H54 (cell line): Measurements from ENCODE around the gene CDK14.
"Not testable (repeated sequence)": the region's sequence is repeated elsewhere in the genome, so short reads cannot be mapped to it uniquely, and the experiment has no call there.

Experiments
- DNase-seq: peaks from one replicate; pipeline ENCODE4 v3.0.0; 2011; ENCODE audit warnings: low spot score, mixed read lengths; ENCODE audit not compliant: insufficient read length
- FAIRE-seq: peaks from 3 replicates; lab custom pipeline; 2011; peaks lifted over from hg19 to GRCh38; lab: Jason Lieb, UNC
- POLR2A ChIP-seq: IDR thresholded peaks from 2 replicates; pipeline ENCODE4 v1.6.1; 2011; ENCODE audit warnings: low read depth, mild to moderate bottlenecking, low read length

Gene CDK14

DNA sequence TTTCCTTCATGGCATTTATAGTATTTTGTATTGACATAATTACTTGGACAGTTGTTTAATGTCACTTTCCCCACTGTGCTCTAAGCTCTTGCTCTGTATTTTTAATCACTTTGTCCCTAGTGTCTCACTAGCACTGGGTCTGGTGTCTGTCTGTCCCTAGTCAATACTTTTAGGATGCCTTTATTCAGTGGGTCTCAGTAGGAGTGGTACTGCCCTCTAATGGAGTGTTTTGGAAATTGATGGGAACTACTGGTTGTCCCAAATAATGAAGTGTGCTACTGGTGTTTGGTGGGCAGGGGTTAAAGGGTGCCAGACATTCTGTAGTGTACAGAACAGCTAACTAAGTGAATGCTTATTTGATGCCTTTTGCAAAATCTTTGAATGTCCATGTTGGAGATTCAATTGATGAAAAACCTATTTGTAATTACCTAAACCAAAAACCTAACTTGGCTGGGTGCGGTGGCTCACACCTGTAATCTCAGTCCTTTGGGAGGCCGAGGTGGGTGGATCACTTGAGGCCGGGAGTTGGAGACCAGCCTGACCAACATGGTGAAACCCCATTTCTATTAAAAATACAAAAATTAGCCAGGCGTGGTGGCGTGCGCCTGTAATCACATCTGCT, 33.3 kb downstream of the CDK14 start:
- no peak for TF ChIP-seq POLR2A
- FAIRE-seq = peak; percentile 66
- no peak for DNase-seq

DNA sequence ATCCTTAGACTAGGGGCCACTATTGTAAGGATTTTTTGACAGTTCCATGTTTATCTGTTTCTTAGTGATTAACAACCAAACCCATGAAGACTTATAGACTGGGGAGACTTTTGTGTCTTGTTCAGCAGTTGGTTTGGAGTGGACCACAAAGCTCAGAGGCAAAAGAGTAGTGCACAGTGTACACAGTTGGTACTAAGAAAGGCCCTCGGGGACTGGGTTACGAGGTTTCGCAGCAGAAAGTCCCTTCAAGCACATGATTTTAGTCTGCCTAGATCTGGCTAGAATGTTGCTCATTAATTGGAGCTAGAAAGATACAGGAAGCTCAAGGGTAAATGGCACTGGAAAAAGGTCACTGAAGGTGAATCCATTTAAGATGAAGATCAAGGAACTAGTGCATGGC, 35.4 kb downstream of the CDK14 start:
- DNase-seq (no peak), FAIRE-seq (no peak)
- no peak for TF ChIP-seq POLR2A

DNA sequence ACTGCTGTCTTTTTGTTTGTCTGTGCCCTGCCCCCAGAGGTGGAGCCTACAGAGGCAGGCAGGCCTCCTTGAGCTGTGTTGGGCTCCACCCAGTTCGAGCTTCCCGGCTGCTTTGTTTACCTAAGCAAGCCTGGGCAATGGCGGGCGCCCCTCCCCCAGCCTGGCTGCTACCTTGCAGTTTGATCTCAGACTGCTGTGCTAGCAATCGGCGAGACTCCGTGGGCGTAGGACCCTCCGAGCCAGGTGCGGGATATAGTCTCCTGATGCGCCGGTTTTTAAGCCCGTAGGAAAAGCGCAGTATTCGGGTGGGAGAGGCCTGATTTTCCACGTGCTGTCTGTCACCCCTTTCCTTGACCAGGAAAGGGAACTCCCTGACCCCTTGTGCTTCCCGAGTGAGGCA, 43.6 kb downstream of the CDK14 start:
- not testable (repeated sequence) for FAIRE-seq

DNA sequence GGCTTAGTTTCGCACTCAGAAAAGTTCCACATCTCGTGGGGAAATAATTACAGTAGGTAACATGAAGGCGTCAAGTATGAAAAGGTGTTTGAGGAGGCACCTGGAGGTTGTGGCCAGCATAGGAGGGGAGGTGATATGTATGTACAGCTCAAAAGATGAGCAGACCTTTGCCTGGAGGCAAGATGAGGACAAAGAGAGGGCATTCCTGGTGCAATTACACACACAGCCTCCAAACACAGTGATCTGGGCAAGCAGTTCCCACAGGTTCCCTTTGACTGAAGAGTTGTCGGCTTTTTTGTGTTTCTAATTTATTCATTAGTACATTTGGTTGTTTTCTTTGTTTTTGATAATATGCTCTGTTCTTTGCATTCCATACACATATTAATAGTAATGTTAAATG, 46.9 kb downstream of the CDK14 start:
- no peak for TF ChIP-seq POLR2A
- DNase-seq = no peak
- no peak for FAIRE-seq

More for the DNA sequence above, 43.6 kb downstream of the CDK14 start:
- DNase-seq = not testable (repeated sequence)

DNA sequence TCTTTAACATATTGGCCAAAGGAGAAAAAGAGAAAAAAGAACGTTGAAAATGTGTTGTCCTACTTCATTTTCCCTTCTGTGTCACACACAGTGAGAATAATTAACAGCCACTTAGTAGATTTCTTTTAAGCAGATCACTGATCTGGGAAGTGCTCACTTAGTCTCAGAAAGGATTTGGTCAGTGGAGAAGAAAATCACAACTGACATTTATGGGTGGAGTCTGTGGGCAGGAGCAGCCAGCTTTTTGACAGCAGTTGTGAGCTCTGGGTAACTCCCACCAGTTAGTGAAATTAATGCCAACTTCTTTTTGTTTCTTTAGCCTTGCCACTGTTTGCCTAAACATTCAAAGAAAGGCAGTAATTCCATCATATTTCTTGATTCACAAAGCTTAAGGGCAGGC, 49.7 kb downstream of the CDK14 start:
- DNase-seq (no peak), FAIRE-seq (no peak)
- TF ChIP-seq POLR2A = no peak

DNA sequence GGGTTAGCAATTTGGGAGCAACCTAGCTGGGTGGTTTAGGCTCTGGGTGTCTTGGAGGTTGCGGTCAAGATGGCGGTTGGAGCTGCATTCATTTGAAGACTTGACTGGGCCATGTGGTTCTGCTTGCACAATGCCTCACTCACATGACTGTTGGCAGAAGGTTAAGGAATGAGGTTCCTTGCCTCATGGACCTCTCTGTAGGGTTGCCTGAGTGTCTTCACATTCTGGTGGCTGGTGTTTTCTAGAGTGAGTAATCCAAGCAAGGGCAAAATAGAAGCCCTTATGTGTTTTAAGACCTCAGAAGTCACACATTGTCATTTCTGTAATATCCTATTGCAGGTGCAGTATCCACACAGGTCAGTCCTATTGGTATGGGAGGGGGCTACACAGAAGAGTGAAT, 52.0 kb downstream of the CDK14 start:
- FAIRE-seq = no peak
- DNase-seq = no peak
- TF ChIP-seq POLR2A = no peak

DNA sequence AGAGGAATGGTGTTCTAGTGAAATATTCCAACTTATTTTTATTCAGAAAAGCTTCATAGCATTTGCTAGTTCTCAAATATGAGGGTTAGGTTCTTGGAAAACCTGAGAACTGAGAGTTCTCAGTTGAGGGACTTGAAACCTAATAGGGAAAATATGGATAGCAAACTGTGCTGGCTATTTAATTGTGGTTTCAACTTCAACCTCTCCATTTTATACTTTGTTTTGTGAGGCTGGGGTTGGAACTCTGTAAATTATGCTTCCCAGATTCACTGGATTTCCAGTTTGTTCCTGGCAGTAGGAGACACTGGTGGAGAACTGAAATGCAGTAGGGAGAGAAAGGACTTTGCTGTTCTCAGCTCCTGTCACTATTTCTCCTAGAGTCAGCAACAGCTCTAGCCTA, 52.7 kb downstream of the CDK14 start:
- TF ChIP-seq POLR2A = no peak
- no peak for FAIRE-seq
- no peak for DNase-seq

DNA sequence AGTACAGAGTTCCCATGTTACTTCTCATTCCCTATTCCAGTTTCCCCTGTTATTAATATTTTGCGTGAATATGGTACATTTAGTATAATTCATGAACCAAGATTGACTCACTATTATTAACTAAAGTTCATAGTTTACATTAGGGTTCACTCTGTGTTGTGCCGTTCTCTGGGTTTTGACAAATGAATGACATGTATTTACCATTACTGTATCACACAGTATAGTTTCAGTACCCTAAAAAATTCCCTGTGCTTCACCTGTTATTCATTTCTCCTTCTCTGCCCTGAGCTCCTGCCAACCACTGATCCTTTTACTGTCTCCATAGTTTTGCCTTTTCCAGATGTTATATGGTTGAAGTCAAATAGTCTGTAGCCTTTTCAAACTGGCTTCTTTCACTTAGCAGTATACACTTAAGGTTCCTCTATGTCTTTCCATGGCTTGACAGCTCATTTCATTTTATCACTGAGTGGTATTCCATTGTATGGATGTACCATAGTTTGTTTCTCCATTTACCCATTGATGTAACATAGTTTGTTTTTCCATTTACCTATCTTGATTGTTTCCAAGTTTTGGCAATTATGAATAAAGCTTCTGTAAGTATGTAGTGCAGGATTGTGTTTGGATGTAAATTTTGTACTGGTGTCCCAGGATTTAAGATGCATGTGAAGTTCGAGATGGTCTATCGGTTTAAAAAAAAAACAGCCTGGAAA, 58.8 kb downstream of the CDK14 start:
- no peak for TF ChIP-seq POLR2A
- DNase-seq (no peak), FAIRE-seq (no peak)

DNA sequence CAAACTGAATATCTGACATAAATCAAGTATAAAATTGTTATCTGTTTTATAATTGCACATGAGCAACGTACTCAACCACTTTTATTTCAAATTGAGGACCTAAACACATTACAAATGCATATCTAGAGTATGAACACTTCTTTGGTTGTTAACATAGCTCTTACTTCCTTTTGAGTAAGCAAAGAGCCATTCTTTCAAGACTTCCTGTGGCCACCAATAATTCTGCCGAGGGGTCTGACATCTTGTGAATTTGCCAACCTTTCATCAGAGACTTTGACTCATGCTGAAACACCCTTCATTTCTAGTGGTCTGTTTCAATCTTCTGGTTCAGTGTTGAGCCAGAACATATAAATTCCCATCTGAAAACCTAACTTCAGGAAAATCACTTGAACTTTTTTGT, 59.4 kb downstream of the CDK14 start:
- peak; percentile 5 for DNase-seq
- FAIRE-seq = peak; percentile 97
- no peak for TF ChIP-seq POLR2A

DNA sequence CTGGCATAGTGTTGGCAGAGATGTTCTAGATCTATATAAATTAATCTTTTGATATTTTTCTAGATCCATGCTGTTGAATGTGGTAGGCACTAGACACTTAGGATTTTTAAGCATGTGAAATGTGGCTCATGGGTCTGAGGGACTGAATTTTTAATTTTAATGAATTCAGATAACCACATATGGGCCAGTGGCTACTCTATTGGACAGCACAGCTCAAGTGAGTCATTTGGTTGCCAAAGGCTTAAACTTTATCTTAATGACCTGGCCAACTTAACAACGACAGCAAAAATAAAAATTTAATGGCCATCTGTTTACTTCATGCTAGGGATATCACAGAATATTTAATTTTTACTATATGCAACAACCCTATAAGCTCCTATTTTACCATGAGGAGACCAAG, 61.4 kb downstream of the CDK14 start:
- DNase-seq = no peak
- no peak for FAIRE-seq
- TF ChIP-seq POLR2A = no peak

DNA sequence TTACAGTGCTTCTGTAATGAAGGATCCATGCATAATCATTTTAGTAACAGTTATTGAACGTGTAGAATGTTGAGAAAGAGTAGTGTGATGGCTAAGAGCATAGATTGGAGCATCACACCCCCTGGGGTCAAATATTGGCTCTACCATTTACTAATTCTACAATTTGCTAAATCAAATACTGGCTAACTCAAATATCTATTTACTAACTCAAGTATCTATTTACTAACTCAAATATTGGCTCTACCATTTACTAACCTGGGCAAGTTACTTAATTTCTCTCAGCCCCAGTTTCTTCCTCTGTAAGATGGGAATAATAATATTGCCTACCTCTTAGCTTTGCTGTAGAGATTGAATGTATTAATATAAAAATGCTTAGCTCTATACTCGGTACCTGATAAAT, 64.0 kb downstream of the CDK14 start:
- DNase-seq (no peak), FAIRE-seq (no peak)
- TF ChIP-seq POLR2A = no peak

DNA sequence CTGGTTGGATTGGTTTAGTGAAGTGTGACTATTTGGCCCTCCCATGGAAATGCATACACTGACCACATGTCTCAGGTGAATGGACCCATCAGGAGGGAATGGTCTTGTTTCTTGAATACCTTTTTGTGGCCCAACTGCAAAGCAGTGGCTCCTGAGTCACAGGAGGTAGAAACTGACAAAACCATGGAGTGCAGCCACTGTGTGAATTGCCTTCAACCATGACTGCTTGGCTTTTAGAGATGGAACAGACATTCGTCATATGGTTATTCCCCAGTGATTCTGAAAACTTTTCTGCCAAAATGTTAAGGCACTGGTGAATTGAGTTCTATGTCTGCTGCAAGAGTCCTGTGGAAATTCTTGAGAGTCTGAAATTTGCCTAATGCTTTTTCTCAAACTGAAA, 64.7 kb downstream of the CDK14 start:
- FAIRE-seq = no peak

DNA sequence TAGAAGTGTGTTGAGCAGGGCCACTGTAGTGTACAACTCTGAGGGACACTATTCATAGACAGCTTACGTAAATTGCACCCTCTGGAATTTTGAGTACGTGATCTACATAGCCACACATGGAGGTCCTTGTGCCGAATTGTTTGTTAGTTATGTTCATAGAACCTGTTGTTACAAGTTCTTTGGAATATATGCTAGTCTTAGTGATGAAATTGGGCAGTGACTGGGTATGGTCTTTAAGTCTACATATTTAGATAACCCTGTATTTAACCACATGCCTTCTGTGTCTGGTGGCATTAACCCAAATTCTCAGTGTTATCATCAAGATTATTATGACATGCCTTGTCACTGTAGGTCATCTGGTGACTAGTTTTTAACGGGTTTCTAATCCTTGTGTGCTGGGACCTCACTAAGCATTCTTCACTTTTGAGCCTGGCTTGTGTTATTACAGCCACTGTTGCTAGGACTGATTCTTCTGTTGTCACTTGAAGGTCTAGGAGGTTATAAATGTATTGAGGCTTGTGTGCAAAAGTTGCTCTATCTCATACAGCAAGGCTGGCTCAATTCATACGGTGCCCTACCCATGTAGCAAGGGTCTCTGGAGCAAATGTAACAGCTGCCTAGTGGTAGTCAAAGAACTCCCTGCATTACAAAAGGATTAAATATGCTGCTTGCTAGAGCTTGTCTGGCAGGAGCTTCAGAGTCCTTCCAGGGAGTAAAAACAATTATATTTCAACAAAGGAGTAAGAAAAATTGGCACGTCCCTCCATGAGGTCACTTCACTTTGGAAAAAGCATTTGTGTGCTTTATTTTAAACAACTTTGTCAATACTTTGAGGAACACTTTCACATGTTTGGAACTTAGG, 65.4 kb downstream of the CDK14 start:
- DNase-seq (no peak), FAIRE-seq (no peak)
- TF ChIP-seq POLR2A = no peak

More for the DNA sequence above, 64.7 kb downstream of the CDK14 start:
- TF ChIP-seq POLR2A = no peak
- DNase-seq = no peak

DNA sequence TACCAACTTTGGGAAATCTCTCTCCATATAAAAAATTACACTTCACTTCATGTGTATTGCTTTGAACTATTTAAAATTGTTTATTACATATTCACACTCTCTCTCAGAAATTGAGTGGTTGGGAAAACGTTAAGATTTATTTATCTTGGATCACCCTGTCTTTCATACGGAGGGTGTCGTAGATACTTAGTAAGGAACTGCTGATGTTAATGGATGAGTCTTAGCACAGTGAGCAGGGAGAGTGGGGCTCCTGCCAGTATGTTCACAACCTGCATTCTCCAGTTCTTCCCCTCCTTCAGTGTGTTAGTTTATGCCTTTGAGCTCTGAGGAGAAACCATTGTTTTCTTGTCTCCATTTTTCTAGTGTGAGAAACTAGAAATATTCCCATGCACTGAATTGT, 67.1 kb downstream of the CDK14 start:
- no peak for FAIRE-seq
- DNase-seq = no peak
- no peak for TF ChIP-seq POLR2A
